ENCODE measurements around the gene CIB4.

- TF ChIP-seq CTCF (IDR thresholded peaks at IDR 0.05) (no peak), POLR2A (IDR thresholded peaks at IDR 0.05) (no peak)
These were observed 10.6 kb upstream of the CIB4 start for GRCh38 chr2:26651799-26652198.

All from vagina (tissue), 2 donors.